PC-3 (cell line): ENCODE results near the gene AGBL1.

Experiments
- CTCF ChIP-seq: fragments of 300-600 bp; sonication (generic); conservative IDR thresholded peaks from 2 replicates; pipeline ENCODE4 v1.5.1; 2017; ENCODE audit warnings: antibody characterized with exemption, low read depth, mild to moderate bottlenecking, low read length
- EZH2 ChIP-seq: fragments of 300-600 bp; sonication (generic); IDR thresholded peaks from one replicate; pipeline ENCODE4 v1.6.1; 2017; ENCODE audit warnings: antibody characterized with exemption, mild to moderate bottlenecking, low read length; ENCODE audit not compliant: unreplicated experiment
- EZH2phosphoT487 ChIP-seq: fragments of 300-600 bp; sonication (generic); IDR thresholded peaks from 2 replicates; pipeline ENCODE4 v1.6.1; 2018; ENCODE audit warnings: mild to moderate bottlenecking, antibody characterized with exemption, low read length, borderline replicate concordance

- TF ChIP-seq CTCF (no peak; the same call in 1 of the 2 replicates), EZH2 (no peak), EZH2phosphoT487 (no peak)
Measured at GRCh38 chr15:86756688-86757087, 677.0 kb downstream of the AGBL1 start.
